HEK293T (cell line): ENCODE data around the gene TIMM17B.

ENCODE experiments used
- CTCF ChIA-PET: fragments of 350-600 bp; formaldehyde crosslinking; extraction: SDS; loops from one replicate; lab custom pipeline; 2021; ENCODE audit warnings: antibody characterized with exemption, inconsistent platforms; lab: Yijun Ruan, JAX
- POLR2A ChIA-PET: fragments of 350-600 bp; formaldehyde crosslinking; extraction: SDS; loops from one replicate; lab custom pipeline; 2020; ENCODE audit warnings: antibody characterized with exemption, inconsistent platforms; lab: Yijun Ruan, JAX
- DNase-seq: peaks from one replicate; pipeline ENCODE4 v3.0.0; 2012; ENCODE audit warnings: mixed read lengths; ENCODE audit errors: extremely low spot score
- ARNT ChIP-seq: fragments of 450-650 bp; IDR thresholded peaks from 2 replicates; pipeline ENCODE4 v1.6.1; 2017; ENCODE audit warnings: mild to moderate bottlenecking
- BHLHE40 ChIP-seq: fragments of 450-650 bp; IDR thresholded peaks from 2 replicates; pipeline ENCODE4 v1.6.1; 2016; ENCODE audit warnings: mild to moderate bottlenecking, moderate library complexity, borderline replicate concordance
- CTBP1 ChIP-seq: fragments of 450-650 bp; IDR thresholded peaks from 2 replicates; pipeline ENCODE4 v1.6.1; 2016; ENCODE audit warnings: borderline replicate concordance
- ELF4 ChIP-seq: fragments of 450-650 bp; IDR thresholded peaks from 2 replicates; pipeline ENCODE4 v1.6.1; 2017; ENCODE audit warnings: antibody characterized with exemption
- FOXA1 ChIP-seq: fragments of 450-650 bp; IDR thresholded peaks from 2 replicates; pipeline ENCODE4 v1.6.1; 2016; ENCODE audit warnings: mild to moderate bottlenecking
- FOXK2 ChIP-seq: fragments of 450-650 bp; IDR thresholded peaks from 2 replicates; pipeline ENCODE4 v1.6.1; 2016; ENCODE audit warnings: mild to moderate bottlenecking
- FOXM1 ChIP-seq: fragments of 450-650 bp; IDR thresholded peaks from 2 replicates; pipeline ENCODE4 v1.6.1; 2017; ENCODE audit warnings: mild to moderate bottlenecking, borderline replicate concordance
- HDGF ChIP-seq: fragments of 450-650 bp; IDR thresholded peaks from 2 replicates; pipeline ENCODE4 v1.6.1; 2017; ENCODE audit warnings: antibody characterized with exemption, borderline replicate concordance
- L3MBTL2 ChIP-seq: fragments of 450-650 bp; conservative IDR thresholded peaks from 2 replicates; pipeline ENCODE4 v1.6.1; 2016; ENCODE audit warnings: mild to moderate bottlenecking
- LEF1 ChIP-seq: fragments of 450-650 bp; IDR thresholded peaks from 2 replicates; pipeline ENCODE4 v1.6.1; 2017; ENCODE audit warnings: mild to moderate bottlenecking, borderline replicate concordance
- NFRKB ChIP-seq: fragments of 450-650 bp; IDR thresholded peaks from 2 replicates; pipeline ENCODE4 v1.6.1; 2016; ENCODE audit warnings: mild to moderate bottlenecking, moderate library complexity
- SP1 ChIP-seq: fragments of 450-650 bp; IDR thresholded peaks from 2 replicates; pipeline ENCODE4 v1.6.1; 2017
- SUZ12 ChIP-seq: fragments of 450-650 bp; IDR thresholded peaks from 2 replicates; pipeline ENCODE4 v1.6.1; 2016; ENCODE audit warnings: mild to moderate bottlenecking
- TARDBP ChIP-seq: fragments of 450-650 bp; IDR thresholded peaks from 2 replicates; pipeline ENCODE4 v1.6.1; 2016
- ZNF384 ChIP-seq: fragments of 450-650 bp; IDR thresholded peaks from 2 replicates; pipeline ENCODE4 v1.6.1; 2016
- TF ChIP-seq, protein P1 (sequence below): fragments of 450-650 bp; IDR thresholded peaks from 2 replicates; pipeline ENCODE4 v1.6.1; 2016

The TIMM17B gene

GRCh38 chrX:48897625-48898306 lies at the start of gene TIMM17B, which contains the start of gene PQBP1:
Gene TIMM17B (minus strand): TSS chrX:48897768. CDS start chrX:48897749, 19 bp downstream.
Gene PQBP1 (plus strand): TSS chrX:48897930. CDS start chrX:48898510, 580 bp downstream.
- DNase-seq = peak; percentile 84
- POLR2A ChIA-PET = interaction anchor here (0.7 to 2.8 kb wide), 14 partner anchors 9 to 273 kb away, joined by 3 to 26 read pairs (median 5); partner anchors contain the start of genes HDAC6, PCSK1N and SLC35A2
- CTCF ChIA-PET = no interaction called here
- TF ChIP-seq HDGF (no peak; the same call in 1 of the 2 replicates), ELF4 (peak; percentile 18; the same call in 1 of the 2 replicates), CTBP1 (no peak), NFRKB (no peak), BHLHE40 (peak; percentile 75)
- TF ChIP-seq, protein P1, sequence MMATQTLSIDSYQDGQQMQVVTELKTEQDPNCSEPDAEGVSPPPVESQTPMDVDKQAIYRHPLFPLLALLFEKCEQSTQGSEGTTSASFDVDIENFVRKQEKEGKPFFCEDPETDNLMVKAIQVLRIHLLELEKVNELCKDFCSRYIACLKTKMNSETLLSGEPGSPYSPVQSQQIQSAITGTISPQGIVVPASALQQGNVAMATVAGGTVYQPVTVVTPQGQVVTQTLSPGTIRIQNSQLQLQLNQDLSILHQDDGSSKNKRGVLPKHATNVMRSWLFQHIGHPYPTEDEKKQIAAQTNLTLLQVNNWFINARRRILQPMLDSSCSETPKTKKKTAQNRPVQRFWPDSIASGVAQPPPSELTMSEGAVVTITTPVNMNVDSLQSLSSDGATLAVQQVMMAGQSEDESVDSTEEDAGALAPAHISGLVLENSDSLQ = peak; percentile 96

DNA sequence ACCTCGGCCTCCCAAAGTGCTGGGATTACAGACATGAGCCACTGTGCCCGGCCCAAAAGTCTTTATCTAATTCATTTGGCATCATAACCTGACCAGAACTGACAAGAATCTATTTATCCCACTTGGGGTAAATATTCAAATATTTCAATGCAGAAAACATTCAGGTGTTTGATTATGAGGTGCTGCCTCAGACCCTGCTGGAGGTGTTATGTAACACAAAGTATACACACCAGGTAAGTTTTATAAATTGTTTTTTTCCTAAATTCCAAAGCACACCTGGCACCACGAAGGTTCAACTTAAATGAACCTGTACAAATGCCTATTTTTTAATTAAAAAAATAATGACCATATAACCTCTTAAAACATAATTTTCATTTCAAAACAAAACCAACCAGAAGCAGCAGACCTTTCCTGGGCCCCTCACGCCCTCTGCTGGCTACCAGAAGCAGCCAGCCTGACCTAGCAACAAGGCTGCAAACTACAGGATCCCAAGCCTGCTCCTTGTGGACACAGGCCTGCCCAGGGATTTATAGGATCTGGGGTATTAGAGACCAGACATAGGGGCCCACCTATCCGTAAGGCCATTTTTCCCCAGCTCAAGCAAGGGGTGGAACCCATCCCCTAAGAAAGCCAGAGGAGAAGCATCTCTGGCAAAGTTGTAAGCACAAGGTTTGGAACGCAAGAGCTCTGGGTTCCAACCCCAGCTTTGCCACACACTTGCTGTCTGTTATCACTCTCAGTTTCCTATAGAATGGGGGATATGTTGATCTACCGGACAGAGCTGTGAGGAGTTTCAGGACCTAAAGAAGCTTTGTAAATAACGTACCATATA lies 48.2 kb upstream of the TIMM17B start:
- DNase-seq = peak; percentile 77
- TF ChIP-seq LEF1 = no peak
- no peak for TF ChIP-seq FOXK2
- TF ChIP-seq SP1 = no peak
- no peak for TF ChIP-seq ARNT
- TF ChIP-seq FOXA1 = no peak
- no peak for TF ChIP-seq L3MBTL2
- no peak for TF ChIP-seq ZNF384
- no peak for TF ChIP-seq CTBP1
- no peak for TF ChIP-seq HDGF
- TF ChIP-seq NFRKB = no peak
- TF ChIP-seq, protein P1 = no peak
- TF ChIP-seq TARDBP = no peak
- no peak for TF ChIP-seq BHLHE40
- no peak for TF ChIP-seq FOXM1
- TF ChIP-seq SUZ12 = no peak
- CTCF ChIA-PET = interaction anchor here (0.7 to 0.9 kb wide), 2 partner anchors 9 to 98 kb away, joined by 3 to 4 read pairs; no protein-coding TSS in a partner anchor
- POLR2A ChIA-PET = no interaction called here

- ChIA-PET CTCF (no interaction called here), POLR2A (no interaction called here)
- TF ChIP-seq HDGF (no peak), NFRKB (no peak), LEF1 (no peak), TARDBP (no peak), FOXM1 (no peak), SUZ12 (no peak), CTBP1 (no peak), ZNF384 (no peak), ARNT (no peak), ELF4 (no peak), BHLHE40 (no peak), FOXA1 (no peak), FOXK2 (no peak), SP1 (no peak)
- TF ChIP-seq, protein P1 = no peak
- no peak for DNase-seq
Observed at GRCh38 chrX:48942895-48943294, 45.3 kb upstream of the TIMM17B start.

DNA sequence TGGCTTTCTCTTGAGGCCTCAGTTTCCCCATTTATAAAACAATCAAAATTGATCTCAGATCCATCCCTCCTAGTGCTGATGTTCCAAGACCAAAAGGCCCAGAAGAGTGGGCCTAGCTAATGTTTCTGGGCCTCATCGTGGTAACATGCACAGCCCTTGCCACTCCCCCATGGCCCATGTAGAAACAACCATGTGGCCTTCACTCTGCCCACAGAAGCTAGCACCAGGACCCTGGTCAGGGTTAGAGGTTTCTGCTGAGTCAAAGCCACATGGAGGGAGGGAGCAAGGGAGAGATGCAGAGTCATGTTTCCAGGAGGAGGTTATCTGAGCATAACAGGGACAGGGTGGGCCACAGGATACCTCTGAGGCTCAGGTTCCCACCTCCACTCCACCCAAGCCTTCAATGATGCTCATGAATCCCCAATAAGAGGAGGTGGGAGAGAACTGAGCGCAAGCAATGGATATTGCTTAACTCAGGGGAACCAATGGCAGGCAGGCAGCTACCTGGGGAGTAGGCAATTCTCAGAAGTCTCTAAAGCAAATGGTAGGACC lies 42.9 kb upstream of the TIMM17B start:
- no peak for DNase-seq
- TF ChIP-seq ARNT = no peak
- TF ChIP-seq TARDBP = no peak
- no peak for TF ChIP-seq BHLHE40
- TF ChIP-seq FOXK2 = no peak
- TF ChIP-seq SP1 = no peak
- ChIA-PET CTCF (interaction anchor here (0.7 to 0.8 kb wide), 2 partner anchors 10 to 167 kb away, joined by 3 read pairs; no protein-coding TSS in a partner anchor), POLR2A (no interaction called here)

DNA sequence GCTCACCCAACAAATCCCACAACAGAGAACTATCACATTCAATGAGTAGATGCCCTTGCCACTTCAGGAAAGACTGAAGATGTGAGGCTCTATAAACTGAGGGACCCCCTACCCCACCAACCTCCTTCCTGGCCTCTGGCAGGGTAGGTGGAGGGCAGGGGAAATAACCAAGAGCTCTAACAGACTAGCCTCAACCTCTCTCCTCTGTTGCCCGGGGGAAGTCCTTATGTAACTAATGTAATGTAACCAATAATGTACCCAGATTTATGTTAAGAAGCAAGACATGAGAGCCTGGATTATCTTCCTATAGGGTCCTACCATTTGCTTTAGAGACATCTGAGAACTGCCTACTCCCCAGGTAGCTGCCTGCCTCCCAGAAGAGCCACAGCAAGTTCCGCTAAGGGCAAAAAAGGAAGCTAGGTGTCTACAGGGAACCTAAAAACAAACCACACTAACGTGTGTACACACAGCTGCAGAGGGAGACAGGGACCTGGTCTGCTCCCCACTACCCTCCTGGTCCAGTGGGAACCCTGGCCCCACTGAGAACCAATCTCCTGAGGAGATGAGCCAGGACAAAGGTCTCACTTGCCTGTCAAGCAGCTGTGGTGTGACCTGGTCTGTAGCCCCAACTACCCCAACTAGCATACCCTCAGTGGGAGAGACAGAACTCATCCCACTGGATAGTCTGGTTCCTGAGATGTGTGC lies 42.1 kb upstream of the TIMM17B start:
- TF ChIP-seq HDGF = no peak
- no peak for TF ChIP-seq FOXM1
- no peak for TF ChIP-seq L3MBTL2
- no peak for TF ChIP-seq ARNT
- TF ChIP-seq ELF4 = no peak
- no peak for TF ChIP-seq SUZ12
- no peak for TF ChIP-seq ZNF384
- no peak for TF ChIP-seq NFRKB
- no peak for TF ChIP-seq FOXA1
- TF ChIP-seq FOXK2 = no peak
- no peak for TF ChIP-seq TARDBP
- TF ChIP-seq CTBP1 = no peak
- TF ChIP-seq, protein P1 = no peak
- TF ChIP-seq SP1 = no peak
- no peak for TF ChIP-seq LEF1
- no peak for TF ChIP-seq BHLHE40
- no peak for DNase-seq
- ChIA-PET CTCF (interaction anchor here (0.7 to 0.8 kb wide), 2 partner anchors 9 to 167 kb away, joined by 3 read pairs; no protein-coding TSS in a partner anchor), POLR2A (no interaction called here)
